AG04449 (cell line): ENCODE data around the gene PRR15.
"Not testable (repeated sequence)": the region's sequence is repeated elsewhere in the genome, so short reads cannot be mapped to it uniquely, and the experiment has no call there.

Source experiments
- CTCF ChIA-PET: fragments of 350-600 bp; formaldehyde crosslinking; extraction: SDS; loops from one replicate; lab custom pipeline; 2021; ENCODE audit warnings: antibody characterized with exemption; lab: Yijun Ruan, JAX
- POLR2A ChIA-PET: fragments of 400-600, 350-600 bp; formaldehyde crosslinking; extraction: SDS; loops from one replicate; lab custom pipeline; 2020; ENCODE audit warnings: antibody characterized with exemption, inconsistent platforms; lab: Yijun Ruan, JAX
- DNase-seq: peaks from one replicate; pipeline ENCODE4 v3.0.0-alpha.2; 2010; ENCODE audit warnings: low read depth, low spot score
- H3K4me3 ChIP-seq: 2 replicates; pipeline ENCODE4 v1.5.1; 2011; ENCODE audit warnings: low read depth, mild to moderate bottlenecking, control low read depth, low read length
- CTCF ChIP-seq: IDR thresholded peaks from one replicate; pipeline ENCODE4 v1.5.1; 2011; ENCODE audit warnings: mild to moderate bottlenecking, moderate library complexity, low read length, control low read depth, inconsistent platforms; ENCODE audit not compliant: insufficient read depth; ENCODE audit errors: missing control alignments

The PRR15 gene

GRCh38 chr7:29563590-29564495 lies at the start of gene PRR15:
TSS of gene PRR15 (plus strand) at chr7:29563835. CDS start at chr7:29566330, 2,495 bp downstream.
- TF ChIP-seq CTCF = no peak

GRCh38 chr7:29516491-29516890 lies 47.1 kb upstream of the PRR15 start:
- TF ChIP-seq CTCF = no peak
- no peak for DNase-seq
- no peak overlapping the region for H3K4me3 ChIP-seq
- ChIA-PET CTCF (no interaction called here), POLR2A (no interaction called here)

More at GRCh38 chr7:29563590-29564495, at the start of gene PRR15:
- peak within 1 kb of the TSS; percentile 54 for H3K4me3 ChIP-seq
- ChIA-PET POLR2A (no interaction called here), CTCF (no interaction called here)
- no peak for DNase-seq

- POLR2A ChIA-PET = no interaction called here
- DNase-seq = no peak
- no peak for TF ChIP-seq CTCF
- CTCF ChIA-PET = no interaction called here
- H3K4me3 ChIP-seq = no peak overlapping the region
Observed at GRCh38 chr7:29518616-29519015, 45.0 kb upstream of the PRR15 start.

- TF ChIP-seq CTCF = no peak
- ChIA-PET POLR2A (no interaction called here), CTCF (no interaction called here)
- DNase-seq = no peak
- no peak overlapping the region for H3K4me3 ChIP-seq
Observed at GRCh38 chr7:29523728-29524127, 39.9 kb upstream of the PRR15 start.

- POLR2A ChIA-PET = no interaction called here
- no peak overlapping the region for H3K4me3 ChIP-seq
- CTCF ChIA-PET = no interaction called here
- no peak for DNase-seq
- TF ChIP-seq CTCF = no peak
Observed at GRCh38 chr7:29527505-29528108, 36.0 kb upstream of the PRR15 start.

GRCh38 chr7:29528526-29528925 lies 35.1 kb upstream of the PRR15 start:
- POLR2A ChIA-PET, DNase-seq, CTCF ChIA-PET, H3K4me3 ChIP-seq: not testable (repeated sequence)
